Skin epidermis (tissue), 12 donors: Measurements from ENCODE around the gene OGFOD3.
A peak's percentile ranks its signal among the peaks of the same experiment; 100 is the strongest.

ENCODE experiments used
- H3K27ac ChIP-seq, 21 experiments: fragments of 200-600 bp; sonication (generic) in 11 of 21; one replicate each; pipeline ENCODE4 v1.5.0; 2020; ENCODE audit warnings: mild to moderate bottlenecking in 3 of 21, inconsistent platforms in 2 of 21, moderate library complexity in 2 of 21
- H3K4me3 ChIP-seq, 7 experiments: fragments of 200-600 bp; sonication (generic) in 2 of 7; one replicate each; pipeline ENCODE4 v1.5.0; 2020; ENCODE audit warnings: inconsistent platforms in 2 of 7, mild to moderate bottlenecking in 2 of 7, moderate library complexity in 1 of 7

The OGFOD3 gene

DNA sequence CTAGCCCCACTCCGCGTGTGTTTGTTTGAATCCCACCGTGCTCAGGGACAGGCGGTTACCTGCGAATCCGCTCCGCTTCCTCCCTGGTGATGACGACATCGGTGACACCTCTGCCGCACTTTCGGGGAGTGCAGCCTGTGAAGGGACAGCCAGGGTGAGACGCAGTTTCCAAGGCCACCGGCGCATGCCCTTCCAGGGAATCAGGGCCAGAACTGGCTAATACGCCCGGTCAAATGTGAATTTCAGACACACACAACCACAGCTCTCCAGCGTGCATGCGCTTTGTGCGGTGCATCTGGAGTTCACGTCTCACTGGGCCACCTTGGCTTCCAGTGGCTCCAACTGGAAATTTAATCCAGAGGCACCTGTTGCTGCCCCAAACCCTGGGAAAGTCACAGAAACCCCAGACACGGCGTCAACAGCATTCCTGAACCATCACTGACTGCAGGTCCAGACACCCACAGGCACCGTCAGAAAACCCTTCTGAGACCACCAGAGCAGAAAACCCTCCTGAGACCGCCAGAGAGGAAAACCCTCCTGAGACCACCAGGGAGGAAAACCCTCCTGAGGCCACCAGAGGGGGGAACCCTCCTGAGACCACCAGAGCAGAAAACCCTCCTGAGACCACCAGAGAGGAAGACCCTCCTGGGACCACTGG is 6.9 kb downstream of the OGFOD3 start:
- H3K4me3 ChIP-seq: no peak overlapping the region
- H3K27ac ChIP-seq: no peak overlapping the region

DNA sequence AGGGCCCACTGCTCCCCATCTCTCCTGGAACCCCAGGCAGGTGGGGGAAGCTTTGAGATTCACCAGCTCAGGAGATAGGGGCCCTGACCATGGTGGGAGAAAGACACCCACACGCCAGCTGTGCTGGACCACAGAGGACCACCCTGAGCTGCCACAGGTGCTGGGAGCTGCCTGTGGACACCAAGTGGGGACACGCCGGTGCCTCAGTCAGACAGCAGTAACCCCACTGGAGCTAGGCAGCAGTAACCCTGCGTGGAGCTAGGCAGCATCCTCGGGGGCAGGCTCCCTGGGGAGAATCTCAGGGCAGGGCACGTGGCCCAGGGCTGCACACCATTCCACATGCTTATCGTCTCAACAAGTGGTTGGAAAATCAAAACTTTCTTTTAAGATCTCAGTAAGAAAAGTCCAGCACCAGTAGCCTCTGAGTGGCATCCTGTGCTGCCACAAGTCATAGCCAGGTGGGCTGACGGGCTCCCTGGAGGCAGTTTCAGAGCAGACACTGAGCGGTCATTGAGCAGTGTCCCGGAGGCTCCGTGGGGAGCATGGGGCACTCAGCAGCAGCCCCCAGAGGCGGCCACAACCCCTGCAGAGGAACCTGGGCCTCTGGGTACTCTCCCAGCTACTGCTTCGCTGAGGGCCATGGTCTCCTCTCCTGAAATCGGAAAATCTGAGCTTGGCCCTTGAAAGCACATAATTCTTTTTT is 8.2 kb downstream of the OGFOD3 start:
- H3K4me3 ChIP-seq: no peak overlapping the region
- H3K27ac ChIP-seq: no peak overlapping the region

DNA sequence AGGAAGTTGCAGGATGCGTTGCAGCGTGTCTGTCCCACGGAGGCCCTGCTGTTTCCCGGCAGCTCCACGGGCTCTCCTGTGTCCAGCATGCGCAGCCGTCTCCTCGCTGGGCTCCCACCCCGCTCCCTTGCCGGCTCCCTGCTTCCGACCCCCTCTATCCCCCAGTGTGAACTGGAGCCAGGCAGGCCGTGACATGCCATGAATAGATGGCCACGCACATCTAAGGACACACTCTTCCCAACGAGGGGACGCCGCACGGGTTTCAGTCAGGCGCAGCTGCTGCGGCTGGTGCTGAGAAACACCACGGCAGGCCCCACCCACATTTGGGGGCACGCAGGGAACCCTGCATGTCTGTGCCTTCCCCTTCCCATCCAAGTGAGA is 9.5 kb downstream of the OGFOD3 start:
- Histone ChIP-seq H3K4me3 (no peak overlapping the region), H3K27ac (no peak overlapping the region)

DNA sequence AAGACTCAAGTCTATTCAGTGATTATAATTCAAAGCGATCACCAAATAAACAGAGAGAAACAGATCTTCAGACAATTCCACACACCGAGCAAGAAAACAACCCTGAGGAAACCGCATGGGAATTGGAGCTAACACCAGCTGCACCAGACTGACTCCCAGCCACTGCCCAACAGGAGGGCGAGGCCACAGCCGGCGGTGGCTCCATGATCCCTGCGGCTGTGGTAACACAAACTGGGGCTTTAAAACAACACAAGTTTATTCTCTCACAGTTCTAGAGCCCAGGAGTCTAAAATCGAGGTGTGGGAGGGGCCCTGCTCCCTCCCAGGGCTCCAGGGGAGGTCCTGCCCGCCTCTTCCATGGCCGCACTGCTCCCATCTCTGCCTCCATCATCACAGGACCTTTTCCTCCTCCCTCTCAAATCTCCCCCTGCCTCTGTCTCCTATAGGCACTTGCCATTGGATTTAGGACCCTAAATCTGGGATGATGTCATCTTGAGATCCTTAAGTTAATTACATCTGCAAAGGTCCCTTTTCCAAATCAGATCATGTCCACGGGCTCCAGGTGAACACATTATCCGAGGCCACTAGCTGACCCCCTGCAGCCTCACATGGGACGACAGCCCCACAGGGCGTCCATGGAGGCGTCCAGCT is 10.0 kb downstream of the OGFOD3 start:
- no peak overlapping the region for H3K27ac ChIP-seq
- no peak overlapping the region for H3K4me3 ChIP-seq

DNA sequence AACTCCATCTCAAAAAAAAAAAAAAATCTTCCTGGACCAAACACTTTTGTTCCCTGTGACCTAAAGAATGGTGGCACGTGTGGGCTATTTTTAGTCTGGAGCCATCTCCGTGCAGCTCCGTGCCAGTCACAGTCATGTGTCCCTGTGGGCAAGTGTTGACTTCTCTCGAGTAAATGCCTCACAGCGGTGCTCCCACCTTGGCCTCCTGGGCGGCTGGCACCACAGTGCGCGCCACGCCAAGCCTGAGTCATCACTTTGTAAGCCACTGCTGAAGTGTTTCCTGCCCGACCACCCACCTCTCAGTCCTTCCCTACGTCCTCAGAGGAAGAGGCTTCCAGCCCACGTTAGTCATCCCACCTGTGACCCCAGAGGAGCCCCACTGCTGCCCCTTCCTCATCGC is 11.1 kb downstream of the OGFOD3 start:
- Histone ChIP-seq H3K27ac (no peak overlapping the region), H3K4me3 (no peak overlapping the region)

DNA sequence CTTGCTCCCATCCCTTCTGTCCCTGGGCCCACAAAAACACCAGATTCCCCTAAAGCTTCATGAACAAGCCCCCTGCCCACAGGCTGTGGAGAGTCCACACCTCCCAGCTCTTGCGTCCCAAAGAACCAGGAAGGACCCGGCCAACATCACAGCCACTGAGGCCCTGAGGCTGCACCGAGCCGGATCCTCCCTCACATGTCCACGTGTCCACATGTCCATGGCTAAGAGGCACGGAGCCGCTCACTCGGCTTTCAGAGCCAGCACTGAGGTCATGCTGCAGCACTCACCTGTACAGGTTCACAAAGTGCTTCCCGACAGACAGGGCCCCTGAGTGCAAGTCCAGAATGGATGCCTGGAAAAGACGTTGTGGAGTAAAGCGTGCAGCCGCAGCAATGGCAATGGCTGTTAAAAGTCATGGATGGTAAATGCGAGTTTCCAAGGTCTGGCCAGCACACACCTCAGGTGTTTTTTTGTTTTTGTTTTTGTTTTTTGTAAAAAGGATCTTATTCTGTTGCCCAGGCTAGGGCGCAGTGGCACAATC is 12.2 kb downstream of the OGFOD3 start:
- Histone ChIP-seq H3K27ac (no peak overlapping the region), H3K4me3 (no peak overlapping the region)

DNA sequence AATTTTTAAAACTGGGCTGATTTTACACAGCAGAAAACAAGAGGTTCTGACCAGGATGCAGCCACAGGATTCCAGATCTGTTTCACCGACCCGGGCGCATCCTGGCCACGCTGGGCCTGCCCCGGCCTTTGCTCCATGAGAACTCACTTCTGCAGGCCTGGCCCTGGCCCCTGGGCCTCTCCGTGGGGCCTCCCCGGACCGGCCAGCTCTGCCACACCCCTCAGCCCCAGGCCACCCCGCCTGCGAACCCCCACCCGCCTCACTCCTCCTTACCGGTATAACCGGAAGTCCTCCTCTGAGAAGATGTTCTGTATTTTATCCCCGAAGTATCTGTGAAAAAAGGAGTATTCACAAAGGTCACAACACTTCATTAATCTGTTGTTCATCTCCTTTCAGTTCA is 13.3 kb downstream of the OGFOD3 start:
- Histone ChIP-seq H3K4me3 (no peak overlapping the region), H3K27ac (no peak overlapping the region)

DNA sequence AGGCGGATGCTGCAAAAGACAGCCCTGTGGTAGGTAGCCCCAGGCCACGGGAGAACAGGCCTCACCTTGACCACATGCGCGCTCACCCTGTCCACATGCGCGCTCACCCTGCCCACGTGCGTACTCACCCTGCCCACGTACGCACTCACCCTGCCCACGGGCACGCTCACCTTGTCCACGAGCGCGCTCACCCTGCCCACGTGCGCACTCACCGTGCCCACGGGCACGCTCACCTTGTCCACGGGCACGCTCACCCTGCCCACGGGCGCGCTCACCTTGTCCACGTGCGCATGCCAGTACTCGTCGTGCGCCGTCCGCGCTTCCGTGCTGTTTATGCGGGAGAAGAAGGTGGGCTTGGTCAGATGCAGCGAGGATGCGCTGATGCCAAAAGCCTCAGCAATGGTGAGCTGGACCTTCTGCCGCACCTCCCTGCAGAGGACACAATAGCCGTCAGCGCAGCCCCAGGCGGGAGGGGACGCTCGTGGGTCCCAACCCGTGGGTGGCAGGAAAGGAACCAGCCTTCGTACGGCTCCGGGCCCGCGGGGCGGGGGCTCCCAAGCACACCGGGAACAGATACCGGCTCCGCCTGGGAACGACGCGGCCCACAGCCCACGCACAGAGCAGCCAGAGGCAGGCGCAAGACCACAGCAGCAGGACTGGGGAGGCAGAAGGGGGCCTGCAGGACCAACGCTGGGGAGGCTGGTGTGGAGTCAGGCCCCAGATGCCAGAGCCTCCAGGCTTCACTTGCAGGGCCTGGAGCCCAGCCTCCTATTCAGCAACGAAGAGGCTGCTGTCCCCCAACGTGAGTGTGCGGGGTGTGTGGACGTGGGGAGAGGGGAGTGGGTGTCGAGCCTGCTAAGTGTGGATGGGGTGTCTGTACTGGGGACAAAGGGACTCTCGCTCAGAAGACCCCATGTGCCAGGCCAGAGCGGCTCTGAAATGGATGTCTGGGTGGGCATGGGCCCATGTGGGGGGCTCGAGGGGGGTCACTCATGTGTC is 14.4 kb downstream of the OGFOD3 start:
- H3K4me3 ChIP-seq: no peak overlapping the region
- no peak overlapping the region for H3K27ac ChIP-seq

DNA sequence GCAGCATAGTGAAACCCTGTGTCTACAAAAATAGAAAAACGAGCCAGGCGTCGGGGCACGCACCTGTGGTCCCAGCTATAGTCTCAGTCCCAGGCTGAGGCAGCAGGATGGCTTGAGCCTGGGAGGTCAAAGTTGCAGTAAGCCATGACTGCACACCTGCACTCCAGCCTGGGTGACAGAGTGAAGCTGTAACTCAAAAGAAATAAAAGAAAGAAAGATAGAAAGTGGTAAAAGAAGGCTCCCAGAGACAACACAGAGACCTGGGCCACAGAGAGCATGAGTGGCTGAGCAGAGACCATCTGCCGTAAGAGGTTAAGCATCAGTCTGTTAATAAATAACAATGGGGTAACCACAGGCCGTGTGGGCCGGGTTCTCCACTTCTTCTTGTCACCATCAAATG is 15.5 kb downstream of the OGFOD3 start:
- Histone ChIP-seq H3K27ac (no peak overlapping the region), H3K4me3 (no peak overlapping the region)

DNA sequence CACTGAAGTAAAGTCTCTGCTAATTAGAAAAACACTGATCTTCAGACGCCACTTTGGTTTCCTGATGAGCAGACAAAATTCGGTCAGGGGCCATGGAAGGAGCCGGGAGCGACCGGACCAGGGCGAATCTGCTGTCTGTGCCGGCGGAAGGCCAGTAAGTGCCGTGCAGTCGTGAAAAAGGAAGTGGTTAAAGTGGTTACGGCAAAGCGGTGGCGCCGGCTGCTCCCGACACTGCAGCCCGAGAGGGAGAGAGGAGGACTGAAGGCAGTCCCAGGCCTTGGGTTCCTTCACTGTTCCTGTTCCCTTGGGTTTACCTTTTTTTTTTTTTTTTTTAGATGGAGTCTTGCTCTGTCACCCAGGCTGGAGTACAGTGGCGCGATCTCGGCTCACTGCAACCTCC is 17.6 kb downstream of the OGFOD3 start:
- peak overlapping the region in 1 of 7 experiments; percentile 6 for H3K4me3 ChIP-seq
- peak overlapping the region in 12 of 21 experiments; percentile 2 to 82 (median 58) for H3K27ac ChIP-seq

DNA sequence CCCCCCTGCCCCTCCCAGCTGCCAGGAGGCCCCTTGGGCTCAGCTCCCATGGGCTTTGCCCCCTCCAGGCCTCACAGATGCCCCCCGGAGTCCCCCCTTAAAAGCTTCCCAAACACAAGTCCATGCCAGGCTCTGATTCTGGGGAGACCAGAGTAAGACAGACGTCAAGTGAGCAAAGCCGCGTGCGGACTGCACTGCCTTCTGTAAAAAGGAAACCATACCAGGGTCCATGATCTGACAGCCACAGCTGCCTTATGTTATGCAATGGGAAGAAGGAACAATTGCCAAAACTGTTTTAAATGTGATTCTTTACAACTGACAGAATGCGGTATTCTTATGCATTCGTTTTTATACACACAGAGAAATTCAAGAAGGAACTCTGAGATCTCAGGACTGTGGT is 18.2 kb downstream of the OGFOD3 start:
- Histone ChIP-seq H3K4me3 (no peak overlapping the region), H3K27ac (peak overlapping the region in 18 of 21 experiments; percentile 2 to 82 (median 62))

DNA sequence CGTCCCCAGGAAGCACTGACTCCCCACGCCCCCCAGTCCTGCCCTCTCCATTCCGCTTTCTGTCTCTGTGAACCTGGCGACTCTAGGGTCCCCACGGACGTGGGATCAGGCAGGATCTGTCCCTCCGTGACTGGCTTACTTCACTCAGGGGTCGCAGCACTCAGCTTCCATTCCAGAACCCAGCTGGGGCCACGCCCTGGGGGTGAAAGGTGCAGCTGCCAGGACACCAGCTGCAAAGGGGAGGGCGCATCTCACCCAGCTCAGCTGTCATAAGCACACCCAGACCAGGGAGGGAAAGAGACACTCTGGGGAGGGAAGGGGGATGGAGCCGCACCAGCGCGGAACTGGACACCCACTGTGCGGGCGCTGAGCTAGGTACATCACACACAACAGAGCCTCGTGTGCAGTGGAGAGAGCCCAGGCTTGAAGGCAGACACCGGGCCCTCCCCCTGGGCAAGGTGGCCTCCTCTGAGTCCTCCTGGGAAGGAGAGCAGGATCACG is 18.7 kb downstream of the OGFOD3 start:
- Histone ChIP-seq H3K27ac (peak overlapping the region in 18 of 21 experiments; percentile 2 to 82 (median 62)), H3K4me3 (no peak overlapping the region)

DNA sequence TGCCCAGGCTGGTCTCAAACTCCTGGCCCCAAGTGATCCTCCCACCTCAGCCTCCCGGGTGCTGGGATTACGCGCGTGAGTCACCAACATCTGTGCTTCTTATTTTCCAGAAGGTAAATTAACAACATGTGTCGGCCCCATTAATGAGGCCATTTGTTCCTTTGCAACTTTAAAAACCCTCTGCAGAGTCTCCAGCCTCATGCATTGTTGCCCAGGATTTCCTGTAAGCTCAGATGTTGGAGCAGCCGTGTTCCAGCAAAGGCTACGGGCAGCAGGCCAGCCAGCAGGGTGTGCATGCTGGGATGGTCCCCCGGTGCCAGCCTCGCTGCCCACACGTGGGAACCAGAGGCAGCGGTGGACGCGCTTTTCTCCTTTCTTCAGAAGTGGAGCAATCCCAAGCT is 19.3 kb downstream of the OGFOD3 start:
- Histone ChIP-seq H3K27ac (peak overlapping the region in 14 of 21 experiments; percentile 14 to 82 (median 72)), H3K4me3 (no peak overlapping the region)

DNA sequence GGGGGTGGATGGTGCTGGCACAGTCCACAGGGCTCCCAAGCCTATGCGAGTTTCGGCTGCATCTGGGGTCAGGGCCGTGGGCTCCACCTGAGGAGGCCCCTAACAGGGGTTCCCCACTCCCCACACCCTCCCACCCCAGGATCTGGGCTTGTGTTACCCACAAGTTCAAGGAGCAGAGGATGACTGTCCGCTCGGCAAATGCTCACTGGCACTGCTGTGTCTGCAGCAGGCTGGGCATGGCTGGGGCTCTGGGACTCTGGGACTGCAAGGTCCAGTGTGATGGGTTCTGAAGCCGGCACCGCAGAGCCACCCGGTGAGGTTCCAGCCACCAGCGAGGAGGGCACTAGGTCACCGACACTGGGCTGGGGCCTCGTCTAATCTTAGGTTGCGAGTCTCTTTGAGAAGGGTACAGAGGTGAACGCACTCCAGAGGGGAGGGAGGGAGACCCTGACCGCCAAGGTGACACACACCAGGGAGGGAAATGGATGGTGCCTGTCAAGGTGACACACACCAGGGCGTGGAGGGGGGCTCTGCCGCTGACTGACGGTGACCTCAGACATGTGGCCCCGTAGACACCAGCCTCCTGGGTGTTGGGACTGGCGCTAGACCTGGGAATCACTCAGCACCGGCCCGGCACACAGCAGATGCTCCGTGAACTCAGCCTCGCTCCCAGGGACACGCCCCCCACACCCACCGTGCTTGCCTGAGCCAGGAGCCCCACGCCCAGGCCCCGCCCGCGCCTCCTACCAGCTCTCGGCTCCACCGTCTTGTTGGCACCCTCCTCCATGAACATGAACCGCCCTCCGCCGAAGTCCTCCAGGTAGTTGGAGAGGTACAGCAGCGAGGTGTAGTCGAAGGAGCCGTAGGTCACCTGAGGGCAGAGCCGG is 20.7 kb downstream of the OGFOD3 start:
- peak overlapping the region in 19 of 21 experiments; percentile 33 to 83 (median 58) for H3K27ac ChIP-seq
- H3K4me3 ChIP-seq: peak overlapping the region in 6 of 7 experiments; percentile 4 to 22 (median 11)

DNA sequence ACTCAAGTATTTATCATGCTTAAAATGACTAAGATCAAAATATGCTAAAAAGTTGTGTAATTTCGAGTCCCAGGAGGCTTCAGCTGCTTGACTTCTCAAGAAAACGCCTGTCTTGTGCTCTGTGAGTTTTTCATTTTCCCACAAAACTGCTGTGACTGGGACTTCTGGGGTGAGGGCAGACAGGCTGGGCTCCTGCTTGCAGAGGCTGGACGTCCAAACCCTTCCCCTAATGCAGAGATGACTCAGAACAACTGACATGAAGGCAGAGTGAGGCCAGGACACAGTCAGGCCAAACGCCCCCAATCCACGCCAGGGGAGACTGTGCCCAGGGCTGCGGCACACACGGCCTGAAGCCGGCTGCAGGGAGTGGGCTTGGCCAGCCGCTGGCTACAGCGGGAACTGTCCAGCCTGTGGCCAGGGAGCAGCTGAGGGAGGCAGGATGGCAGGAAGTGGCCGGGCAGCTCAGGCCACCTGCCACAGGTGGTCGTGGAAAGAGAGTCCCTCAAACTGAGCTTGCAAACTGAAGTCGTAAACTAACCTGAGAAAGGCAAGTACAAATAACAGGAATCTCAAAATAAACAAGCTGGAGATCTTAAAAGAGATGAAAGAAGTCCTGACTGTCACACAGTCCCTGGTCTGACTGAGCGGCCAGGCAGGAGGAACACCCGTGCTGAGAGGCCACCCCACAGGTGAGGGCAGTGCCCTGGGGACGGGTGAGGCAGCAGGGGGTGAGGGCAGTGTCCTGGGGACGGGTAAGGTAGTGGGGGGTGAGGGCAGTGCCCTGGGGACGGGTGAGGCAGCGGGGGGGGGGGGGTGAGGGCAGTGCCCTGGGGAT is 21.6 kb downstream of the OGFOD3 start:
- Histone ChIP-seq H3K27ac (peak overlapping the region in 19 of 21 experiments; percentile 25 to 83 (median 55)), H3K4me3 (peak overlapping the region in 6 of 7 experiments; percentile 4 to 22 (median 13))

DNA sequence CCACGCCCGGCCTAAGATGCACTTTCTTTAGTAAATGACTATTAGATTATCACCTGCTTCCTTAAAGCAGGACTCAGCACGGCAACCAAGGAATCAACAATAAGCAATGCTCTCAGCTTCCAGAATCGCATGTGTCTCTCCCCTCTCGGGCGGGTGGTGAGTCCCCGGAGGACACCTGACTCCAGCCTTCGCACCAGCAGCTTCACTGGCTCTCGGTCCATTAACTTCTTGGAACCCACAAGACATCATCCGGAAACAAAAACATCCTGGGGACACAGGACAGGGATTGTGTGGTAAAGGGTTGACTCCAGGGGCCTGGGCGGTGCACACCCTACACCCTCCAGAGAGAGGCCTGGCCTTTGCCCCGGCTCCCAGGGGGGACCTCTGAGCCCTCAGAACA is 24.1 kb downstream of the OGFOD3 start:
- H3K4me3 ChIP-seq: no peak overlapping the region
- H3K27ac ChIP-seq: no peak overlapping the region

DNA sequence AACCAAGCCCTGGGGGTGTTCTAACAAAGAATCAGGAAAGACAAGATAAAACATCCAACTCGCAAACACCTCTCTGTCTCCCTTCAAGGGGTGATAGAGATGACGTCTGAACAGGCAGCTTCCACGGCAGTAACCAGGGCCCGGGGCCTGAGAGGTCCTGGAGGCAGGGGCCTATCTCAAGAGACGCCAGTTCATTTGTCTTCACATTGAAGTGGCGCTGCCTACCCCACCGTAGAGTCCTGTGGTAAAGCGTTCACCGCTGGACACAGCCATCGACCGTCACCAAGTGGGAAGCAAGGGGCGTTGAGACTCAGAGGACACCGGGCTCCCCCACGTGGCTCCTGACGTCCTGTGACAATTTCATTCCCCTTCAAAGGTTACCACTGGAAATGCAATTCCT is 25.4 kb downstream of the OGFOD3 start:
- H3K4me3 ChIP-seq: no peak overlapping the region

More for the DNA sequence above, 25.4 kb downstream of the OGFOD3 start:
- H3K27ac ChIP-seq: no peak overlapping the region
